ENCODE data around the gene PSMA8.
"Not testable (repeated sequence)": the region's sequence is repeated elsewhere in the genome, so short reads cannot be mapped to it uniquely, and the experiment has no call there.

Gene PSMA8

GRCh38 chr18:26167592-26167991 lies 33.9 kb downstream of the PSMA8 start:
- in situ Hi-C loops (cut with MboI; ENCODE audit: low sequenced_read_pairs) = loop anchor here (25.0 kb wide), 1 partner anchor 255 kb away; no protein-coding TSS in a partner anchor

GRCh38 chr18:26175481-26175880 lies 41.8 kb downstream of the PSMA8 start:
- in situ Hi-C loops (cut with MboI; ENCODE audit: low sequenced_read_pairs) = no loop called here

- in situ Hi-C loops (cut with MboI; ENCODE audit: low sequenced_read_pairs) = no loop called here
Measured at GRCh38 chr18:26176134-26176533, 42.5 kb downstream of the PSMA8 start.

GRCh38 chr18:26181343-26181826 lies 47.7 kb downstream of the PSMA8 start:
- in situ Hi-C loops (cut with MboI; ENCODE audit: low sequenced_read_pairs) = no loop called here

- in situ Hi-C loops (cut with MboI; ENCODE audit: low sequenced_read_pairs) = no loop called here
Measured at GRCh38 chr18:26183395-26184112, 49.9 kb downstream of the PSMA8 start.

GRCh38 chr18:26185267-26185666 lies 51.6 kb downstream of the PSMA8 start:
- in situ Hi-C loops (cut with MboI; ENCODE audit: low sequenced_read_pairs) = no loop called here

- in situ Hi-C loops (cut with MboI; ENCODE audit: low sequenced_read_pairs) = no loop called here
Measured at GRCh38 chr18:26190506-26190905, 56.8 kb downstream of the PSMA8 start.

- in situ Hi-C loops (cut with MboI; ENCODE audit: low sequenced_read_pairs) = no loop called here
Measured at GRCh38 chr18:26192233-26192632, 58.6 kb downstream of the PSMA8 start.

GRCh38 chr18:26196605-26197004 lies 62.9 kb downstream of the PSMA8 start:
- in situ Hi-C loops (cut with MboI; ENCODE audit: low sequenced_read_pairs) = no loop called here

- in situ Hi-C loops (cut with MboI; ENCODE audit: low sequenced_read_pairs) = not testable (repeated sequence)
Measured at GRCh38 chr18:26202001-26202400, 68.3 kb downstream of the PSMA8 start.

- in situ Hi-C loops (cut with MboI; ENCODE audit: low sequenced_read_pairs) = no loop called here
Measured at GRCh38 chr18:26205318-26205717, 71.6 kb downstream of the PSMA8 start.

- in situ Hi-C loops (cut with MboI; ENCODE audit: low sequenced_read_pairs) = no loop called here
Measured at GRCh38 chr18:26206488-26206887, 72.8 kb downstream of the PSMA8 start.

- in situ Hi-C loops (cut with MboI; ENCODE audit: low sequenced_read_pairs) = no loop called here
Measured at GRCh38 chr18:26207937-26208336, 74.3 kb downstream of the PSMA8 start.

GRCh38 chr18:26208977-26209376 lies 75.3 kb downstream of the PSMA8 start:
- in situ Hi-C loops (cut with MboI; ENCODE audit: low sequenced_read_pairs) = no loop called here

GRCh38 chr18:26210147-26210546 lies 76.5 kb downstream of the PSMA8 start:
- in situ Hi-C loops (cut with MboI; ENCODE audit: low sequenced_read_pairs) = no loop called here

GRCh38 chr18:26215247-26215970 lies 81.7 kb downstream of the PSMA8 start:
- in situ Hi-C loops (cut with MboI; ENCODE audit: low sequenced_read_pairs) = no loop called here

GRCh38 chr18:26225022-26225693 lies 91.5 kb downstream of the PSMA8 start:
- in situ Hi-C loops (cut with MboI; ENCODE audit: low sequenced_read_pairs) = no loop called here

GRCh38 chr18:26225915-26226228 lies 92.2 kb downstream of the PSMA8 start:
- in situ Hi-C loops (cut with MboI; ENCODE audit: low sequenced_read_pairs) = no loop called here

GRCh38 chr18:26226229-26227050 lies 92.8 kb downstream of the PSMA8 start, which contains the start of gene TAF4B:
Gene TAF4B (plus strand): TSS chr18:26226445. CDS start chr18:26226934, 489 bp downstream.
- in situ Hi-C loops (cut with MboI; ENCODE audit: low sequenced_read_pairs) = no loop called here

- in situ Hi-C loops (cut with MboI; ENCODE audit: low sequenced_read_pairs) = no loop called here
Measured at GRCh38 chr18:26227051-26227670, 93.5 kb downstream of the PSMA8 start.

Data from HL-60/S4 treated with retinoic acid at 250 ng/mL for 4 days and 3 days (cell line).